ENCODE measurements around the gene ICOSLG.
A peak's percentile ranks its signal among the peaks of the same experiment; 100 is the strongest.
"Not testable (repeated sequence)": the region's sequence is repeated elsewhere in the genome, so short reads cannot be mapped to it uniquely, and the experiment has no call there.

The ICOSLG gene

DNA sequence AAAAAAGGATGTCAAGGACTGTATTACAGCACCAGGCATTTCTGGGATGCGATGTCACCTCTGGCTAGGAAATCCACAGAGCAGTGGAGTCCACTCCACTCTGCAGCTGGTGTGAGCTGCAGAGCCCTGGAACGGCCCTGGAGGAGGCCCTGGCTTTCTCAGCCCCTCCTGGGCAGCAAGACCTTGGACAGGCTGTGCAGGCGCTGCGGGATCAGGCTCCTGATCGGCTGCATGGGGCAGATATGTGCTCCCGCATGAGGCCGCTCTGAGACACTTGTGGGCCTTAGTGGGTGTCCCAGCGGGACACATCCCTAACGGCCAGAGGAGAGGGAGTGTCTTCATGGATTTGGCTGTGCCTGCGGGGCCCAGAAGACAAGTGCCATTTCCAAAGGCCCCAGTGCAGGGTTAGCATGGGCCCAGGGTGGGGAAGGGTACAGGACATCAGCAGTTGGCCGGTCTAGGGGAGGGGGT is 14.8 kb upstream of the ICOSLG start (continued):
- TF ChIP-seq ISL1 (CRISPR knock-in tag; IDR thresholded peaks at IDR 0.05): no peak

DNA sequence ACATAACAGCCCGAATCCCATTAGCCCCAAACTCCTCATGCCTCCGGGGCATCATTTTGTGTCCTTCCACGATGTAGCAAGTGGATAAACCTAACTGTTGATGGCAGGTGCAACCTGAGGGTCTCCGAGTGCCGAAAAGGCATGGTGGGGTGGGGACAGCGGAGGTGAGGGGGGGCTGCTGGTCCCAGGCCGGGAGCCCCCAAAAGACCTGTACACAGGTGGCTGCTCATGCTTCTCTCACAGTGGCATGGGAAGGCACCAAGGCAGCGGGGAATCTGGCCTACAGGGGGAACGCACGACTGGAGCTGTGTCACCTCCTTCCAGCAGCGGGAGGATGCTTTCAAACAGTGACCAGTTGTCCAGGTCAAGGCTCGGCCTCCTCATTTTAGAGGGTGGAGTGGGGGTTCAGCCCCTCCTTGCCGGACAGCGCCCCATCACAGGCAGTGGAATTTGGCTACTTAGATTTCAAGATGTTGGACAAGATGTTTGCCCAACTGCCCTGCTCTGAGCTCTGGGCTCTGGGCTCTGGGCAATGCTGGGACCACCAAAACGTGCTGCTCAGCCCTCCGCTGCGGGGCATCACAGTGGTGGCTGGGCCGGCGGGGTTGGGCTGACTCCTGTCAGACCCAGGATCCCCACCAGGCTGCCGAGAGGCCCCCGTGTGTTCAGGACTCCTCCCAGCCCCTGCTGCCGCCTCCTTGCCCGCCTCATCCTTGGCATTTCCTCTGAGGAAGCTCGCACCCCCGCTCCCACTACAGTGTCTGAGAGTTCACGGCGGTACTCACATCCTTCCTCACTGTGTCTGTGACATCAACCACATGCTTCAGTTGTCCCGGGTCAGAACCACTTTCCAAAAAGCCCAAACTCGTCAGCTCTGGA is 13.3 kb upstream of the ICOSLG start:
- TF ChIP-seq BACH2 (CRISPR knock-in tag; IDR thresholded peaks at IDR 0.05; ENCODE audit: borderline replicate concordance): no peak
- TF ChIP-seq, protein P1, sequence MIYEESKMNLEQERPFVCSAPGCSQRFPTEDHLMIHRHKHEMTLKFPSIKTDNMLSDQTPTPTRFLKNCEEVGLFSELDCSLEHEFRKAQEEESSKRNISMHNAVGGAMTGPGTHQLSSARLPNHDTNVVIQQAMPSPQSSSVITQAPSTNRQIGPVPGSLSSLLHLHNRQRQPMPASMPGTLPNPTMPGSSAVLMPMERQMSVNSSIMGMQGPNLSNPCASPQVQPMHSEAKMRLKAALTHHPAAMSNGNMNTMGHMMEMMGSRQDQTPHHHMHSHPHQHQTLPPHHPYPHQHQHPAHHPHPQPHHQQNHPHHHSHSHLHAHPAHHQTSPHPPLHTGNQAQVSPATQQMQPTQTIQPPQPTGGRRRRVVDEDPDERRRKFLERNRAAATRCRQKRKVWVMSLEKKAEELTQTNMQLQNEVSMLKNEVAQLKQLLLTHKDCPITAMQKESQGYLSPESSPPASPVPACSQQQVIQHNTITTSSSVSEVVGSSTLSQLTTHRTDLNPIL (CRISPR knock-in tag; IDR thresholded peaks at IDR 0.05; ENCODE audit: low read depth): no peak
- TF ChIP-seq ZNF70 (CRISPR knock-in tag; IDR thresholded peaks at IDR 0.05): no peak
- TF ChIP-seq GLIS3 (CRISPR knock-in tag; IDR thresholded peaks at IDR 0.05): no peak
- no peak for TF ChIP-seq PPARA (CRISPR knock-in tag; IDR thresholded peaks at IDR 0.05; ENCODE audit: borderline replicate concordance)
- TF ChIP-seq TCF4 (CRISPR knock-in tag; IDR thresholded peaks at IDR 0.05; ENCODE audit: borderline replicate concordance): no peak
- TF ChIP-seq, protein P2, sequence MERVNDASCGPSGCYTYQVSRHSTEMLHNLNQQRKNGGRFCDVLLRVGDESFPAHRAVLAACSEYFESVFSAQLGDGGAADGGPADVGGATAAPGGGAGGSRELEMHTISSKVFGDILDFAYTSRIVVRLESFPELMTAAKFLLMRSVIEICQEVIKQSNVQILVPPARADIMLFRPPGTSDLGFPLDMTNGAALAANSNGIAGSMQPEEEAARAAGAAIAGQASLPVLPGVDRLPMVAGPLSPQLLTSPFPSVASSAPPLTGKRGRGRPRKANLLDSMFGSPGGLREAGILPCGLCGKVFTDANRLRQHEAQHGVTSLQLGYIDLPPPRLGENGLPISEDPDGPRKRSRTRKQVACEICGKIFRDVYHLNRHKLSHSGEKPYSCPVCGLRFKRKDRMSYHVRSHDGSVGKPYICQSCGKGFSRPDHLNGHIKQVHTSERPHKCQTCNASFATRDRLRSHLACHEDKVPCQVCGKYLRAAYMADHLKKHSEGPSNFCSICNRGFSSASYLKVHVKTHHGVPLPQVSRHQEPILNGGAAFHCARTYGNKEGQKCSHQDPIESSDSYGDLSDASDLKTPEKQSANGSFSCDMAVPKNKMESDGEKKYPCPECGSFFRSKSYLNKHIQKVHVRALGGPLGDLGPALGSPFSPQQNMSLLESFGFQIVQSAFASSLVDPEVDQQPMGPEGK (CRISPR knock-in tag; IDR thresholded peaks at IDR 0.05; ENCODE audit: borderline replicate concordance): no peak
- no peak for TF ChIP-seq ZFP3 (CRISPR knock-in tag; IDR thresholded peaks at IDR 0.05)
- no peak for TF ChIP-seq ZNF565 (CRISPR knock-in tag; conservative IDR thresholded peaks at IDR 0.05; ENCODE audit: low read depth)
- no peak; the same call in 2 of the 3 replicates for ATAC-seq

DNA sequence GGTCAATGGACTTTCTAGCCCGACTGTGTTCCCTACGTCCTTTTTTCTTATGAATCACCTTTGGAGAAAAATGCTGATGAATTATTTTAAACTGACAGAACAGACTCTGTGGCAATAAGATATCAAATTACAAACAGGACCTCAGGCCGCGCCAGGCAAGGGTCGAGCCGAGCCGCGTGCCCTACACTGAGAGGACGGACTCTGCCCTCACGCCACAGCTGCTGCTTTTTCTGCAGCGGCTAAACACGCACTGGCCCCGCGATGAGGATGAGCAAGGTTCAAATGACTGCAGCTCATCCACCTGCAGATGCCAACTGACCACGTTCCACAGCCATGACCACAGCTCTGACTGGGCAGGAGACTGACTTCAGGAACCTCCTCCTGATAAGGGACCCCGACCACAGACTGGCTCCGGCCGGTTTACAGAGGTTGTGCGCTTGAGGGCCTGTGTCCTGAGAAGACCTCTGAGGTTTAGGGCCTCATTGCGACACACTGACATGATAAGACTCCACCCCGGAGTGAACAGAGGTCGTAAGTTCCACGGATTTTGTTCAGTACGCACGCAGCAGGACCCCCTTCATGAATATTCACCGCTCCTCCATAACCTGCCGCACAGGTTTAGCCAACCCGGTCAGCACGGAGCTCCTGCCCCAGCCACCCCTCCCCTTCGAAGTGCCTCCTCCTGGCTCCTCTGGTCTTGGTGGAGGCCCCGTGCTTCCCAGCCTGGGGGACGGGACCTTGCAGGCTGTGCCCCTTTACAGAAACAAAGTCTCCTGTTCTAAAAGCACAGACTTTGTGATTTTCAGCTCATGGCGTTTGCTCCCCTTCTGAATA is 8.7 kb upstream of the ICOSLG start:
- ATAC-seq: peak; percentile 43

DNA sequence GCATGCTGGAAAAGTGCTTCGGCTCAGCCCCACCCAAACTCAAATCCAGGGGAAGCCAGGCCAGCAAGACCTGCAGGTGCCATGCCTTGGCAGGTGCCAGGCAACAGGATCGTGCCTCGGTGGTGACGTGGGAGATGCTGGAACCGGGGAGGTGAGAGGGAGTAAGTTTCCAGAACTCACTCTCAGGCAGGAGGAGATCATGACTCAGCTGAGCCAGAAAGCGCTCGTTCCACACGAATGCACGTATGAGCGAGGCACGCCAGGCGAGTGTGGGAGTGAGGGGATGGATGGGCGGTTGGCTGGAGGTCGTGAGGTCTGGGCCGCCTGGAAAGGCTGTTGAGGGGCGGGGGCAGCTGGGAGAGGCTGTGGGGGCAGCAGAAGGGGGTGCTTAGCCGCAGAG is 7.2 kb upstream of the ICOSLG start:
- ATAC-seq: not testable (repeated sequence)

DNA sequence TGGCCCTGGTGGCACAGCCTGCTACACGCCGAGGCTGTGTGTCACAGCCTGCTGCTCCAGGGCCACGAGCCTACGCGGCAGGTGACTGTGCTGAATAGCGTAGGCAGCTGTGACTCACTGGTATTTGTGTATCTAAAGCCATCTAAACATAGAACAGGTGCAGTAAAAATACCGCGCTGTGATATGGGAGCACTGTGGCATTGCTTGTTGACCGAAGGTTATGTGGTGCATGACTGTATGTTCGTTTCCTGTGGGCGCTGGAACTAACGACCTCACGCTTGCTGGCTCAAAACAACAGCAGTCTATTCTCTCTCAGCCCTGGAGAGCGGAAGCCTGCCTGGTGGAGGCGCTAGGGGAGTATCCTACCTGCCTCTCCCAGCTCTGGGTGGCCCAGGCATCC is 3.2 kb upstream of the ICOSLG start:
- ATAC-seq: not testable (repeated sequence)

DNA sequence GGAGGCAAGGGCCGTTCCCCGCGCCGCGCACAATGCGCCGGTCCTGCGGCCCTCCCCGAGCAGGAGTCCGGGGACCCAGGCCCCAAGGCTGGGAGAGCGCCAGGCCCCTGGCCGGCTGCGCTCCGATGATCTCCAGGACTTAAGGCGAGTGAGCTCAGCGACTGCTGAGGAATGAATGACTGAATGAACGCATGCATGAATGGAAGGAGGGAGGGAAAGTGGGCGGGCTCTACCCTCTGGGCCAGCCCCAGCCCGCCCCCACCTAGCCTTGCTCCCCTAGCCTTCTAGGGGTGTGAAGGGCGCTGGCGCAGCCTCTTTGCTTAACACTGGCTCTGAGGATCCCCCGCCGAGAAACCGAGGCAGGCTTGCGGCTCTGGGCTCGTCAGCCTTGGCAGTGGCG is 538 bp upstream of the ICOSLG start:
- peak; percentile 42 for ATAC-seq

DNA sequence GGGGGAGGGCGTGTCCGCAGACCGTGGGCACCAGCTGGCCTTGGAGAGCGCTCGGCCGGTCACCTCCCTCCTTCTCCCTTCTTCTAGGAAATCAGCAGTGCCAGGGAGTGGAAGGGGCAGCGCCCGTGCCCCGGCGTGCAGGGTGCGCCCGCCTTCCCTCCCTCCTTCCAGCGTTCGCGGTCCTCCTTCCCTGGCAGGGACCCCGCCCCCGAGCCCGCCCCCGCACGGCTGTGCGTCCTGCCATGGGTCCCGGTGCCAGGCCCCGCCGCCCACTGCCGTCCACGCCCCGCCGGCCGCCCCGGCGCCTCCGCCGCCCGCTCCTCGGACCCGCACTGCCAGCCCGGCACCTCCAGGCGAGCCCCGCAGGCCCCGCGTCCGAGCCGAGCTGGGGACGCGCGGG is 390 bp downstream of the ICOSLG start:
- not testable (repeated sequence) for ATAC-seq

DNA sequence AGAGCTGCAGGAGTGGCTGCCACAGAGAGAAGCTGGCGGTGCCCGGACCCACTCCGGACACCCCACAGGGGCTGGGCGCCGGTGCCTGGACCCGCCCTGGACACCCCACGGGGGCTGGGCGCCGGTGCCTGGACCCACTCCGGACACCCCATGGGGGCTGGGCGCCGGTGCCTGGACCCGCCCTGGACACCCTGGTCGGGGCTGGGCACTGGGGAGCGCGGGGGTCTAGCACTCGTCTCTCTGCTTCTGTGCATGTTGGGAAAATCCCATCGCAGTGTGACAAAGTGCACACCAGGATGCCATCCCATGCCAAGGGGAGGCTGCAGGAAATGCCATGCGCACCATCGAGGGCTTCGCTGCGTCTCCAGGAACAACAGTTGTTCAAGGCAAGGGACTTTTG is 11.2 kb downstream of the ICOSLG start:
- not testable (repeated sequence) for ATAC-seq

DNA sequence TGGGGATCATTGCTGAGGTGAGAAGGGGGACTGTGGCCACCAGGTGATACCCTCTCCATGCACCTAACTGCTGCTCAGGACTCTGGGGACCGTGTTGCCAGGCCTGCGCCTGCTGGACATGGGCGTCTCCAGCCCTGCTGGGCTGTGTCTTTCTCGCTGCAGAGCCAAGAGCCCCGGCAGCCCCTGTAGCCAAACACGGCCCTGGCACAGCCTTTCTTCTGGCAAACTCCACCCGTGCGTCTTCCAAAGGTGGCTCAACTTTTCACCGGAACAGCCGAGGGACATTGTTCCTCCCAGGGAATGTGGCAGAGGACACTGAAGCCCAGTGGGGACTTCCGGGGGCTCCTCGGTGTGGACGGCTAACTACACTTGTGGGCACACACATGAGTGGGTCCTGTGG is 12.6 kb downstream of the ICOSLG start:
- ATAC-seq: not testable (repeated sequence)

DNA sequence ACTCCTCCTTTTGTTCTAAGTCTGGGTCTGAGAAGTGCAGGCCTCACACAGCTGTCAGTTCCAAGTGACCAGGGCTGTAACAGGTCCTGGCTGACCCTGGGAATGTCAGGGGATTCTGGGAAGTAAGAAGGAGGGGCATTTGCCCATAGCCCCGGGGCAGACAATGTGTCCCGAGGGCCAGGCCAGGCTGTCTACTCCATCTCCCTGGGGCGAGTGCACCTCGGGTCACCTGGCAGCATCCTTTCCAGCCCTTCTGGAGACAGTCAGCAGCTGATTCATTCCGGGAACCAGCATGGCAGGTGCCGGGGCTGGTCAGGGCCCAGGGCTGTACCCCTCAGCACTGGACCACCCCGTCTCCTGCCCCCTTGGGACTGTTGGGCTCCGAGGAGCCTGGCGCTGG is 13.1 kb downstream of the ICOSLG start:
- not testable (repeated sequence) for ATAC-seq

DNA sequence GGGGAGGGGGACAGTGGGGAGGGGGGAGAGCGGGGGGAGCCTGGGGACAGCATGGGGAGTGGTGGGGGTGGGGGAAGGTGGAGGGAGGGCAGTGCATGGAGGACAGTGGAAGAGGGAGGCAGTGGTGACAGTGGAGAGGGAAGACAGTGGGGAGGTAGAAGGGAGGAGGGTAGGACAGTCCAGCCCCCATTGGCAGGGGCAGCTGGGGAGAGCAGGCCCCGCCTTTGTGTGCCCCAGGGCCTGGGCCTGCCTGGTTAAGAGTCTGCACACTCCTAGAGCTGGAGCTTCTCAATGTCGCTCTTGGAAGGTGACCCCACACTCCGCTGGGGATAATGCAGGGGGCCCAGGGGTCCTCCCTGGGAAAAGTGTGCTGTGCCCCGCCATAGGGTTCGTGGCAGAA is 15.1 kb downstream of the ICOSLG start:
- not testable (repeated sequence) for ATAC-seq

DNA sequence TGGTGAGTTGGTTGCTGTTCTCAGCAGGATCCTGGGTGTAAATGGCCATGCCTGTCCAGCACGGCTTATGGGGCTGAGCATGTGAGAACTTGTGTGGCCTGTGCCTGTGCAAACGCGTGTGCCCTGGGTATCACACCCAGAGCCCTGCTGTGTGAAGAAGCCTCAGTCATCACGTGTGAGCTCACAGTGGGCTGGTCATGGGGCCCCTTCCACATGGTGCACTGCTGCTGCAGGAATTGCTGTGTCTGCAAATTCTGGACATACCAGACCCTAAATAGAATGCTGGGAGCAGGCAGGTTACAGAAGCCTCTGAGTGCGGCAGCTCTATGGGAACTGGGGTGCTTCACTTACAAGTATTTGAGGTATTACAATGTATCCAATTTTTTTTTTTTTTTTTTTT is 17.4 kb downstream of the ICOSLG start:
- ATAC-seq: not testable (repeated sequence)

DNA sequence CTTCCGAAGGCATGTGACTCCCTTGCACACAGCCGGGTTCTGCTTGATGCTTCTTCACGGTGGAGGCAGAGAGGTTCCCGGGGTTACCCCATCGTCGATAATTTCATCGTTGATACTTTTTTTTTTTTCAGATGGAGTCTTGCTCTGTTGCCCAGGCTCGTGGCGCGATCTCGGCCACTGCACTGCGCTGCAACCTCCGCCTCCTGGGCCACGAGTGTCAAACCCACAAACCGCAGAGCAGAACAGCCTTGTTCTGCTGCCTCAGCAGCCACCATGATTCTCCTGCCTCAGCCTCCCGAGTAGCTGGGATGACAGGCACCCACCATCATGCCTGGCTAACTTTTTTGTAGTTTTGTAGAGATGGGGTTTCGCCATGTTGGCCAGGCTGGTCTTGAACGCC is 20.1 kb downstream of the ICOSLG start:
- ATAC-seq: not testable (repeated sequence)

DNA sequence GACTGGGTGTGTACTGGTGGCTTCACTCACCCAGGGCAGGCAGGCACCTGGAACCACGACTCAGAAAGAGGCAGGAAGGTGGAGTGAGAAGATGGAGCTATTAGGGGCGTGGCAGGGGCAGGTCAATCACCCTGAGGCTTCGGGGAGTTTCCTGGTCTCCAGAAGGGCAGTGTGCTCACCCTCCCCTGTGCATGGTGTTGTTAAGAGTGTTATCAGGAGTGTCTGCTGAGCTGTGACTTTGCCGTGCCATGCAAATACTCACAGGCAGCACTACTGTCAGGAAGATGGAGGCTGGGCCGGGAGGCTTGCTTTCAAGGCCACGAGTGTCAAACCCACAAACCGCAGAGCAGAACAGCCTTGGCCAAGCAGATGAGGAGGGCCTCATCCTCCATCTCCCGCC is 22.3 kb downstream of the ICOSLG start:
- not testable (repeated sequence) for ATAC-seq

DNA sequence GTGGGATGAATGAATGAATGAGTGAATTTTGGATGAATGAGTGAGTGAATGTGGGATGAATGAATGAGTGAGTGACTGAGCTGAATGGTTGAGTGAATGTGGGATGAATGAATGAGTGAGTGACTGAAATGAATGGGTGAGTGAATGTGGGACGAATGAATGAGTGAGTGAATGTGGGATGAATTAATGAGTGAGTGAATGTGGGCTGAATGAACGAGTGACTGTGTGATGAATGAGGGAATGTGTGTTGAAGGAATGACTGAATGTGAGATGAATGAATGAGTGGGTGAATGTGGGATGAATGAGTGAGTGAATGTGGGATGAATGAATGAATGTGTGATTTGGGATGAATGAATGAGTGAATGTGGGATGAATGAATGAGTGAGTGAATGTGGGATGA is 28.8 kb downstream of the ICOSLG start:
- ATAC-seq: not testable (repeated sequence)

DNA sequence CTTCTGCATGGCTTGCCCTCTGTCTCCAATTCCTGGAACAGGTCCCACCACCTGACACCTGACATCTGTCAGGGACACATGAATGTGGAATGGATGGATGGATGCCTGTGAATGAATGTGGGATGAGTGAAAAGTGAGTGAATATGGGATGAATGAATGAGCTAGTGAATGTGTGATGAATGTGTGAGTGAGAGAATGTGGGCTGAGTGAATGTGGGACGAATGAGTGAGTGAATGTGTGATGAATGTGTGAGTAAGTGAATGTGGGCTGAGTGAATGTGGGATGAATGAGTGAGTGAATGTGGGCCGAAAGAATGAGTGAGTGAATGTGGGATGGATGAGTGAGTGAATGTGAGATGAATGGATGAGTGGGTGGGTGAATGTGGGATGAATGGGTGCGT is 29.2 kb downstream of the ICOSLG start:
- ATAC-seq: not testable (repeated sequence)
